ENCODE measurements around the gene PDE6B. TPM values are rescaled to one million over a fixed set of nuclear protein-coding genes. Genes with fewer than 3 reads are reported as not detected.

Gene PDE6B
- total and polyA plus RNA-seq, 2 of the 13 experiments (the other 11 are each of a cell fraction or from before 2014, with no cell fraction given): 0.38 to 0.40 TPM

DNA sequence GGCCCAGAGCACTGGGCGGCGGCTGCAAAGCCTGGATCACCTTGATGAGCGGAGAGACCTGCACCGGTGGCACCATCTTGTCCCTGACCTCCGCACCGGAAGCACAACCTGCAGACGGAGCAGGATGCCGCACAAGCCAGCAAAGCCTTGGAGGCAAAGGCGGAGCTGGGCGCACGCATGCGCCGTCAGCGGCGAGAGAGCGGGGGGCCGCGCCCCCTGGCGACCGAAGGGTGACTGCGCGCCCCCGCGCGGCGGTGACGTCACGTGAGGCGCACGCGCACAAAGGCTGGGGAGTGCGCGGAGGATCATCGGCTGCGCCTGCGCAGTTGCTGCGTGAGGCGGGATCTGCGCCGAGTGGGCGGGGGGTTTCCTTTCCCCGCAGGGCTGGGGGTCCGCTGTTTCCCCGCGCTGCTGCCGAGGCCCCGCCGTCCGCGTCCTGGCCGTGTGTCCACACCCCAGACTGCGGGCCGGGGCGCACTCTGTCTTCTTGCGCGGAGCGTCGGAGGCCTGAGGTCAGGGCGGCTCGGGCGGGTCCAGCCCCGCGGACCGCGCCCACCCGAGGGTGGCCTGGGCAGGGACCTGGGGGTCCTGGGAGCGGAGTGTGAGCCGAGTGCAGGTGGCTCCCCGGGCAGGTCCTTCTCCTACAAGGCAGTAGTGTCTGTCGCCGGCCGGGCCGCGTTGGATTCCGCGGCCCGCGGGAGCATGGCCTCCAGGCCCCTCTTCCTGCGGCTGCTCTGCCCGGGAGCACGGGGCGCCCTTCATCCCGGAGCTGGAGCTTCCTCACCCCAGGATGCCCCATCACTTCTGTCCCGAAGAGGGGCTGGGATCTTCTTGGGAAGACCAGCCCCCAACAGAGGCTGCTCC is 49.0 kb downstream of the PDE6B start, which contains the start of the genes ATP5ME and MYL5 (continued):
- TF ChIP-seq U2AF1 (optimal IDR thresholded peaks at IDR 0.05; ENCODE audit: low read depth, low read length) (peak; percentile 63), ZMAT5 (CRISPR knock-in tag; IDR thresholded peaks at IDR 0.05; ENCODE audit: borderline replicate concordance, low read depth) (no peak), ZNF235 (CRISPR knock-in tag; IDR thresholded peaks at IDR 0.05; ENCODE audit: borderline replicate concordance) (peak; percentile 97), ZNF563 (CRISPR knock-in tag; IDR thresholded peaks at IDR 0.05) (peak; percentile 88), MTA1 (CRISPR knock-in tag; IDR thresholded peaks at IDR 0.05; ENCODE audit: borderline replicate concordance) (no peak; the same call in 1 of the 2 replicates), RNF2 (conservative IDR thresholded peaks at IDR 0.05; ENCODE audit: low read depth) (no peak; the same call in 1 of the 2 replicates), SOX5 (CRISPR knock-in tag; IDR thresholded peaks at IDR 0.05; ENCODE audit: borderline replicate concordance) (peak; percentile 32; the same call in 1 of the 2 replicates), MYC (CRISPR knock-in tag; IDR thresholded peaks at IDR 0.05; ENCODE audit: borderline replicate concordance) (peak; percentile 75), CEBPZ (IDR thresholded peaks at IDR 0.05; ENCODE audit: low read length) (no peak), ZNF598 (CRISPR knock-in tag; IDR thresholded peaks at IDR 0.05; ENCODE audit: borderline replicate concordance) (peak; percentile 78; the same call in 1 of the 2 replicates), ARID5B (CRISPR knock-in tag; IDR thresholded peaks at IDR 0.05) (peak; percentile 40; the same call in 1 of the 2 replicates), RAD21 (CRISPR knock-in tag; IDR thresholded peaks at IDR 0.05) (peak; percentile 83), MXI1 (IDR thresholded peaks at IDR 0.05; ENCODE audit: borderline replicate concordance, low read depth, low read length) (peak; percentile 79), CCDC6 (CRISPR knock-in tag; IDR thresholded peaks at IDR 0.05) (peak; percentile 74), EHMT2 (IDR thresholded peaks at IDR 0.05; ENCODE audit: borderline replicate concordance, low read depth, low read length) (no peak)
- TF ChIP-seq, protein P1, sequence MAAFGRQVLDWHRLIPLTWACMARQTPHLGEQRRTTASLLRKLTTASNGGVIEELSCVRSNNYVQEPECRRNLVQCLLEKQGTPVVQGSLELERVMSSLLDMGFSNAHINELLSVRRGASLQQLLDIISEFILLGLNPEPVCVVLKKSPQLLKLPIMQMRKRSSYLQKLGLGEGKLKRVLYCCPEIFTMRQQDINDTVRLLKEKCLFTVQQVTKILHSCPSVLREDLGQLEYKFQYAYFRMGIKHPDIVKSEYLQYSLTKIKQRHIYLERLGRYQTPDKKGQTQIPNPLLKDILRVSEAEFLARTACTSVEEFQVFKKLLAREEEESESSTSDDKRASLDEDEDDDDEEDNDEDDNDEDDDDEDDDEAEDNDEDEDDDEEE (CRISPR knock-in tag; IDR thresholded peaks at IDR 0.05): peak; percentile 90; the same call in 1 of the 2 replicates
- TF ChIP-seq, protein P2, sequence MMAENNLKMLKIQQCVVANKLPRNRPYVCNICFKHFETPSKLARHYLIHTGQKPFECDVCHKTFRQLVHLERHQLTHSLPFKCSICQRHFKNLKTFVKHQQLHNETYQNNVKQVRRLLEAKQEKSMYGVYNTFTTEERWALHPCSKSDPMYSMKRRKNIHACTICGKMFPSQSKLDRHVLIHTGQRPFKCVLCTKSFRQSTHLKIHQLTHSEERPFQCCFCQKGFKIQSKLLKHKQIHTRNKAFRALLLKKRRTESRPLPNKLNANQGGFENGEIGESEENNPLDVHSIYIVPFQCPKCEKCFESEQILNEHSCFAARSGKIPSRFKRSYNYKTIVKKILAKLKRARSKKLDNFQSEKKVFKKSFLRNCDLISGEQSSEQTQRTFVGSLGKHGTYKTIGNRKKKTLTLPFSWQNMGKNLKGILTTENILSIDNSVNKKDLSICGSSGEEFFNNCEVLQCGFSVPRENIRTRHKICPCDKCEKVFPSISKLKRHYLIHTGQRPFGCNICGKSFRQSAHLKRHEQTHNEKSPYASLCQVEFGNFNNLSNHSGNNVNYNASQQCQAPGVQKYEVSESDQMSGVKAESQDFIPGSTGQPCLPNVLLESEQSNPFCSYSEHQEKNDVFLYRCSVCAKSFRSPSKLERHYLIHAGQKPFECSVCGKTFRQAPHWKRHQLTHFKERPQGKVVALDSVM (CRISPR knock-in tag; IDR thresholded peaks at IDR 0.05): 0 out of 2 replicates have a peak, but pooled peaks have one; percentile 57
